Hematopoietic multipotent progenitor cell treated with erythropoietin and hydrocortisone succinate and interleukin-3 and kit ligand, for 17 days (in vitro differentiated cells): ENCODE results near the gene SLIT1.

Experiments used
- DNase-seq: peaks from one replicate; pipeline ENCODE4 v3.0.0-alpha.2; 2015; ENCODE audit warnings: low spot score

Gene SLIT1

DNA sequence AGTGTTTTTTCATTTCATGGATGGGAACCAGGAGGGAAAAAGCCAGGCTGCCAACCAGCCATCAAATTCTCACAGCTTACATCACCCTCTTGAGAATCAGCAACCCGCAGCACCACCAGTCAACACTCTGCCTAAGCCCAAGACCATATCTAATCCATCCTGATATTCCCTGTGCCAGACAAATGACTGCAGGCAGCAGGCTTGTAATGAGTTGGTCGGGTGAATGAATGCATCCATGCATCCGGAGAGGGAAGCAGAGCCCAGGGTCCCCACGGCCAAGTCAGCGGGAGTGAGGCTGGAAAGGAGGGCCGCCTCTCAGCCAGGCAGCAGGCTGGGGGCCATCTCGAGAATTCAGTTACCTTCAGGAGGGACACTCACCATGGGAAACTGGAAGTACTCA is 46.9 kb downstream of the SLIT1 start:
- DNase-seq = no peak

DNA sequence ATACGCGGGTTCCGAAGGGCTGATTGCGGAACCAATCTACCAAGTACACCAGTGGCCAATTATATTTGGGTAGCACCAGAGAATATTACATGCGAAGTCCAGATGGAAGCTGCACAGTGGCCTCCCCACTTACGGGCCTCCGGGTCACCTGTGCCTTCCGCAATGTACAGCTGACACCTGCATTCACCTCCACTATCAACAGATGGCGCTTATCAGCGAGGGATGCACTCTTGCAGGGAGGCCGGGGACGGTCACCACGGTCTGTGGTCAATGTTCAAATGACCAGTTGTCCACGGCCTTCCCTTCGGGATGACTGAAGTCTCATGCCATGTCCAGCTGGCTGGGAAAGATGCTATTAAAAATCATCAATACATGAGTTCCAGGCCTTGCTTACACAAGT is 47.6 kb downstream of the SLIT1 start:
- no peak for DNase-seq

DNA sequence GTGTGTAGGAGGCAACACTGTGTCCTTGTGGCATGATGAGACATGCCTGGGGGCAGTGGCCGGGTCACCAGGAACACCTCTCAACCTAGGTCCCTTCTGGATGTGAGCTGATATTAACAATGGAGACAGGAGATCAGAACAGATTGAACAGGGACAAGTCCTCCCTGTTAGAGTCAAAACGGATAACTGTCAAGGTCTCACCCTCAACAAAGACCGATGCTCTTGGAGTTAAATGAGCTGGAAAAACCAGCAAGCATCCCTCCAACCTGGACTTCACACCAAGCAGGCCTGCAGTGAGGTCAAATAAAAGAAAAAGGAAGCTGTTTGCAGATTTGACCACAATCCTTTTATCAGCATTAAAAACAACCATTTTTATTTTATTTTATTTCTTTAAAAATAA is 49.0 kb downstream of the SLIT1 start:
- no peak for DNase-seq

DNA sequence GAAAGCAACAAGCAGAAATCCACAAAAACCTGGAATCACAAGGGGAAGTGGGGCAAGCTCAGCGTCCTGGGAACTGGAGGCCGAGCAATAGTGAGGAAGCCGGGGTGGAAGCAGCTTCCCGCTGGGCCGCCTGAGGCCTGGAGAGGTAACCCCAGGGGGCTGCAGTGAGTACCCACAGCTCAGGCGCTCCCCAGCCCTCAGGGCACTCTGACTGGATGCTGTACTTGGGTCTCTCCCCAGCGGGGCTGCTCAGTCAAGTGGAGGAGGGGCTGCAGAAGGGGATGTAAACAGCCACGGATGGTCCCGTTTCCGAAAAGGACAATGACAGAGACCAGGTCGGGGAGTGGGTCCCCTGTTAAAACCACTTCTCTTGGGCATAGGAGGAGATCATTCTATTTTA is 50.3 kb downstream of the SLIT1 start:
- DNase-seq = no peak

DNA sequence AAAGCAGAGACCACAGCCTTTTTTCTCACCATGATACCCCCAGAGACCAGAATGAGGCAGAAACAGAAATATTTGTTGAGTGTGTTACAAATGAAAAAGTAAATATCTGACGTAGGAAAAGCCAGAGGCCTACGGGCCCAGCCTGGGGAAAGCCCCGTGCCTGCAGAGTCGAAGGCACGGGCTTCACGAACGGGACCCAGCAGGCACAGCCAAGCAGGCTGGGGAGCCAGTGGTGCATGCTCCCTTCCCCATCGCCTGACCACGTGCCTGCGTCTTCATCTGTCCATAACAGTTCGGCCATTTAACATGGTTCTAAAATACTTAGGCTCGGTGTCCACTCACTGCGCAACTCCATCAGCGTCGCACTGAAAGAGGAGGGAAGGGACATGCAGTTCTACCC is 50.8 kb downstream of the SLIT1 start:
- DNase-seq = no peak

DNA sequence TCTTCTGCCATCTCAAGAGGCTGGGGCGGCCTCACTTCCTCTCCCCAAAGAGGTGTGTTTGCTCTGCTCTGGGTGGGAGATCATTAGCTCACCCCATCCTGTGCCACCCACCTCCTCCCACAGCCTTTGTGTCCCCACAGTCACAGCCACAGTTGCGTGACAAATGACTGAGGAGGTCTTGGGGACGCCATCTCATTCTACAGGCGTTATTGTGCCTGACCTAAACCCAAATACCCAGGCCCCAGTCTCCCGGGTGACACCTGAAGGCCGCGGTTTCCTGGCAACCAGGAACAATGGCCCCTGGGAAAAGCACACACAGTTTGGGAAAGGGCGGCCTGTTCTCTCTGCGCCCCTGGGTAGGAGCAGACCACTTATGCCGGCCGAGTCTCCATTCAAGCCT is 51.6 kb downstream of the SLIT1 start:
- DNase-seq = no peak

DNA sequence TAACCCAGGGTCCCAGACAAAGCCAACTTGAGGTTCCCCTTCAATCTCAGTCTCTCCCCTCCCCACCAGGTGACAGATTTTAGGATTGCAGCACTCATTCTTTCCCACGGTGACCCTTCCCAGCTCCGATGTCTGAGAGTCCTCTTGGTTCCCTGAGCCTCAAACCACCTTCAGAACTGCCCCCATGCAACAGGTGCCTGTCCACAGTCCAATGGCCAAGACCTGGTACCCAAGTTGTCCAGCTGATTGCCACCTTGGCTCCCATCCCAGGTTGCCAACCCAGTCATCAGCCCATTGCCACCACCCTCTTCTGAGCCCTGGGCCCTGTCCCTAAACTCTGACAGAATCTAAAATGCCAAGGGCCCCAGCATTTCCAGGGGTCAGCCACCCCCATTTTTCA is 53.5 kb downstream of the SLIT1 start:
- no peak for DNase-seq

DNA sequence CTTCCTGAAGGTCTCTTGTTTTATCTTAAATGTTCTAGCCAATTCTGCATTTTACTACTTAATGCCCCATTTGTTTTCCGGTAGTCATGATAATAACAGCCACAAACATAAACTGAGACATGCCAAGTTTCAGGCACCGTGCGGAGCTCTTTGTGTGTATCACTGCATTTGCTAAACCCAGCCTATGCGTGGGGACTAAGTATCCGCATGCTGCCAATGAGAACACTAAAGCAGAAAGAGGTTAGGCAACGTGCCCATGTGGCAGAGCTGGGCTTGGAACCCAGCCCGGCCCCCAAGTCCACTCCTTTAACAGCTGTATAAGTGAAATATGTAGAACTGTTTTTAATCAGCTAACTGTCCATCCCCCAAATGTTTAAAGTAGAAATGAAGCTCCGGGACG is 54.1 kb downstream of the SLIT1 start:
- DNase-seq = no peak

DNA sequence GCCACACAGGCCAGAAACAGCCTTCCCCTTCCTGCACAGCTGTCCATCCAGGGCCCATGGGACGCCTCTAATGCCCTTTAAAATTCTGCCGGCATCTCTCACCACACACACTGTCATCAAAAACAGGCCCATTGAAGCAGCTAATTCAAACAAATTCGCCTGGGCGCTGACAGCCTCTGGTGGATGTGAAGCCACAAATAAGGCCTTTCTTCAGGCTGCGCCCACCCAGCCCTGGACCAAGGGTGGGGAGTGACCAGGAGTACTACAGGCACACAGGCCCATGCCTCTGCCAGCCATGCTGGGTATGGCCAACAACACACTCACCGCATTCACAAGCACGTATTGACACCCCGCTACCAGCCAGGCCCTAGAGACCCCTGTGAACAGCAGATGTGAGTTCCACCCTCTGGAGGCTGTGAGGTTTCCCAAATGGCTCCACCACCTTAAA is 54.6 kb downstream of the SLIT1 start:
- DNase-seq = no peak

DNA sequence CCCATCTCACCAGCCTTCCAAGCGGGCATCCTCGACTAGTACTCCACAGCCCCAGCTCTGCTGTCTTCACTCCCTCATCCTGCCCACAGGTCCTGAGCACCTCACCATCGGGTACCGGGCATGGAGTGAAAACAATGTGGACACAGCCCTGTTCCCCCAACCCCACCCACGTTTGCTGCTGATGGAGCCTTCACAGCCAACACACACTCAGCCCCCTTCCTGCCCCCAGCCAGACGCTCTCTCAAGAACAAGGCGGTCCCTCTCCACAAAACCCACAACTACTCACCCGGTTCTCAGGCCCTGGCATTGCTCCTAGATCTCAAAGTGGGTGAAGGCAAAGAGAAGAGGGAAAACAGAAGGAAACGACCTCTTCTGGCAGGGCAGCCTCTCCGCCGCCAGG is 56.1 kb downstream of the SLIT1 start:
- no peak for DNase-seq

DNA sequence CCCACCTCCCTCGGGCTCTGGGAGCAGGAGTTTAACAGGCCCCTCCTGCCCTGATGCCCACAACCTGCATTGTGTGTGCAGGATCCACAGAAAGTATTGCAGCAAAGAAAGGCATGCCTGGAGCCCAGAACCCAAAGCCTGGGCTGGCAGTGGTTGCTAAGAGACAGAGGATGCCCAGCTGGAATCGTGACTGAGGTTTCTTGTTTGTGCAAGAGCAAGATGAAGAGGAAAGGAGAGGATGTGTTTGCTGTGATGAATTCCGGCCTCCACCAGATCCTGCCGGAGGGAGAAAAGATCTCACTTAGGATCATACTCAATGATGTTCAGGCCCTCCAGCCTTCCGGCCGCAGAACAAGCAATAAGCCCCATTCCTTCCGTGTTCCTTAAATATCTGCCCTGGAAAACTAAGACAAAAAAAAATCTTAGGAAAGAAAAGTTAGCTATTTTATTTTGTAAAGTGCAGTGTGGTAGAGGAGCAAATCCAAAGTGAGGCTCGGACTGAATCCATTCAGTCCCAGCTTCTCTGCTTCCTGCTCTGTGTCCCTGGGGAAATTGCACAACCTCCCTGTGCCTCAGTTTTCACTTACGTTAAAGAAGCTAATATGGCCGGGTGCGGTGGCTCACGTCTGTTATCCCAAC is 57.1 kb downstream of the SLIT1 start:
- DNase-seq = no peak

DNA sequence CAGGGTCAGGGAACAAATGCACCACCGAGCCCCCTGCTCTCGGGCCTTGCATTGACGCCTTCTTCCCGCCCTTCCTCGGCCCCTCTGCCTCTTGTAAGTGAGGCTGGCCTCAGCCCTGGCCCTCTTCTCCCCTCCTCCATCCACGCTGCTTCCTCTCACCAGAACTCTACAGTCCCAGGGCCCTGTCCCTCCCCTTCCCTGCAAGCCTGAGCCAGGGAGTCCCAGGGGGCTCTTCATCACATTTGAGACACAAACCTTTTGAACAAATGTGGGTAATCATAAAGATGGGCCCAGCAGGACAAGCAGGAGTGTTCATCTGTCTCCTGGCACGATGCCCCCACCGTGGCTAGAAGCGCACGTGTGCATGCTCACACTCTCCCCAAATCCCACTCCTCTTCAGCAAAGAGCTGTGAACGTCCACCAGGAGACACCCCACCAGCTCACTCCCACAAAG is 57.7 kb downstream of the SLIT1 start:
- no peak for DNase-seq

DNA sequence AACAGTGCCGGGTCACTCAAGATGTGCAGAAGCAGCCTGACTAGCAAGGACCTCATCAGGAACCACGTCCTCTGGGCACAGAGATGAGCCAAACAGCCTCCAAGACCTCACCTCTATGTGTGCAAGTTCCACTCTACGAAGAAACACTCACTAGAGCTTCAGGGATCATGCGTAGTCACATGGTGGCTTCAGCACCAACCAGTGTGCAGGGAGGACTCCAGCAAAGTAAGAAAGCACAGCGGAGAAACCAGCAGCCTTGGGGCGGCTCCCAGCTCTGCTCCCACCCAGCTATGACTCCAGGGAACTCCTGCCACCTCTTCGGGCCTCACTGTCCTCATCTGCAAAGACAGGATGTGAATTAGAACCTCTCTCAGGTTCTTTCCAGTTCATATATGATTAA is 58.2 kb downstream of the SLIT1 start:
- no peak for DNase-seq

DNA sequence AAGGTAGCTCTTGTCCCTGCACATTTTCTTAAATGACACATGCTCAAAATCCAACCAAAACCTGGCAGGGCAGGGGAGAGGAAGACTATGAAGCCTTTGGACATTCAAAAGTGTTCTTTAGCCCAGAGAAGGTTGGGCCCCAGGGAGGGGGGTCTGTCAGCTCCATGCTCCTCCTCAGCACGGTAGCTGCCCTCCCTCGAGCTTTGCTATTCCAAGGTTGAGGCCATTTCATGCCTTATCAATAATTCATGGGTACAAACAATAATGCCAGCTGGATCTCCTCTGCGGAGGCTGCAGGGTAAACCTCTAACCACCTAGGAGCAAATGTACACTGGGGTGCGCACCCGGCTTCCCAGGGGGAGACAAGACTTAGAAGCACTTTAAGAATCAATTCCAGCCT is 61.5 kb downstream of the SLIT1 start:
- DNase-seq = no peak

DNA sequence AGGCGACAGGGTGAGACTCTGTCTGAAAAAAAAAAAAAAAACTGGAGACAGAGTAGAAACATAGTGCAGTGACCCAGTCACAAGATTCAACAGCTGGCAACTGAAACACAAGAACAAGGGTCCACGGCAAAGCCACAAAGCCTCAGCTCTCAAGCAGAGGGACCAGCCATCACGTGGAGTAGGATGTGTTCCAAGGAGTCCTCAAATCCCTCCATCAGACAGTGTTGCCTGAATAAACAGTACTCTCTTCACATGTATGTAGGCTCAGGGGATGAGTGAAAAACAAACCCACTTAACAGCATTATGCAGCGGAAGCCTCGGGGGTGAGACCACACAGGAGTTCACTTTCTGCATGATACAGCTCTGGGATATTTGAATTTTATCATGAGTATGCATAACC is 62.0 kb downstream of the SLIT1 start:
- no peak for DNase-seq

DNA sequence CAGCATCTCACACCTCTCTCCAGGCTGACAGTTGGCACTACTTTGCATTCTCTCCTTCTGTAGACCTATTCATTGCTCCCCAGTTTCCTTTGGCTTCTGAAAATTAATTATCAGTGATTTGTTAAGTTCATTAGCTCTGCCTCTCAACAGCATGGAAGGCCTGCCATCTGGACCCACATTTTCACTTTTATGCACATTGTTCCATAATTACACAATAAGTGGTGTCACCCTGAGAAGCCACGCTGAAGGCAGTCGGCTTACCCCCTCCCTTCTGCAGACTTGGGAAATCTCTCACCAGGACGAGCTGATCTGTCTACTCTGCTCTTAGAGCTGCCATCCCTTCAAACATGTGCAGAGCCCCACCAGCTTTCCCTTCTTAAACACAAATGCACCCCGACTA is 64.7 kb downstream of the SLIT1 start:
- DNase-seq = no peak

DNA sequence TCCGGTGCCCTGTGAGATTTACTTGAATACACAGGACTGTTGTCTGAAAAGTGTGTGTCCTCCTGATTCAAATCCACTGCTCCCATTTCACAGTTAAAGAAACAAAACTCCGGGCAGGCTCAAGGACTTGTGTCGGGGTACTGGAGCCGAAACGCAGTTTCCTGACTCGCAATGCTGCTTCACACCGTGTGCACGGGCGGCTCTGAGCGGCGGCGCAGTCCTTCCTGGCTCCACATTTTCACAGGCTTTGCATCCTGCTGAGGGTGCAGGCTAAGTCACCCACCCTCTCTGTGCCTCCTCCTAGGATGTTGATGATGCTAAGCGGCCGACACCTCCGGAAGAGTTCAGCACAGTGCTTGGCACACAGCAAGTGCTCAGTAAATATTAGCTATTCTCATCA is 65.4 kb downstream of the SLIT1 start:
- DNase-seq = no peak

DNA sequence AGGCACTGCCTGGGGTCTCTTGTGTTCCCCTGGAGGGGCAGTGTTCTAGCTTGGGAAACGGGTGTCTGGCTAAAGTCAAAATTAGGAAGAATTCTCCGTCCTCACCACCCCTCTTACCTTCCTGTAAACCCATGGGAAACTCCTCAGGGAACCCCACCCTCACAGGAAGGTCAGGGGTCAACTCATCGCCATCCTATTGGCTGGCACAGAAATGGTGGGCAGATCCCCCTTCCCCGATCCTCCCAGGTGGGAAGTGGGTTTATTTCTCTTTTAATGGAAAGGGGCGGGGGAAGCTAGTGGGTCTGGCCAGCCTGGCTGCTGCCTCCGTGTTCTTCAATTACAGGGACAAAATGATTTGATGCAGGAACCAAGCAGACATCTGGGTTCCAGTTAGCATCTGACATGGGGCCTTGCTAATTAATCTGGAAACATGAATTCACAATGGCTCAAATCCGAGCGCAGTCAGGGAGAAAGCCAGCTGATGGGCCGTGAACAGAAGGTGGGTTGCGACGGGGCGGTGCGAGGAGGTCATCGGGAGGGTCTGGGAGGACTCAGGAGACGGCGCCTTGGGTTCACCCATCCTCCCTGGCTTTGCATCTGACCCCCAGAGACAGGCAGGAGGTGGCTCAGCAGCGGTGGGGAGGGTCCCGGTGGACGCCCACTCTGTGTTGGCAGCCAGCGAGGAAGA is 66.6 kb downstream of the SLIT1 start:
- DNase-seq = no peak

DNA sequence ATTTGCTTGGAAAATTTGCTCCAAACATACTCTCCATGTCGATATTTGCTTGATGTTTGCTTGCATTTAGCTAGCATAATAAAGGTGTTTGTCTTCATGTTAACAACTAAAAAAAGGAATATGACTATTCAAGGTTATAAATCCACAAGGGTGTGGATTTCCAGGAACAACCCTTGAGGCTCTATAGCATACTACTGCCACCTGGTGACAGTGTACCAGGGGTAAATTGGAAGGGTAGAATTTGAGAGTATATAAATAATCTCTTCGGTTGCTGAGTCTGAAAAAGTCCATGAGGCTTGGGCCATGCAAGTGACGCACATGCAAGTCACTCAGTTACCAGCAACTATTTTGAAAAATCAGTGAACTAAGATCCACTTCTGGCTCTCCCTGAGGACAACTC is 68.4 kb downstream of the SLIT1 start:
- DNase-seq = no peak

DNA sequence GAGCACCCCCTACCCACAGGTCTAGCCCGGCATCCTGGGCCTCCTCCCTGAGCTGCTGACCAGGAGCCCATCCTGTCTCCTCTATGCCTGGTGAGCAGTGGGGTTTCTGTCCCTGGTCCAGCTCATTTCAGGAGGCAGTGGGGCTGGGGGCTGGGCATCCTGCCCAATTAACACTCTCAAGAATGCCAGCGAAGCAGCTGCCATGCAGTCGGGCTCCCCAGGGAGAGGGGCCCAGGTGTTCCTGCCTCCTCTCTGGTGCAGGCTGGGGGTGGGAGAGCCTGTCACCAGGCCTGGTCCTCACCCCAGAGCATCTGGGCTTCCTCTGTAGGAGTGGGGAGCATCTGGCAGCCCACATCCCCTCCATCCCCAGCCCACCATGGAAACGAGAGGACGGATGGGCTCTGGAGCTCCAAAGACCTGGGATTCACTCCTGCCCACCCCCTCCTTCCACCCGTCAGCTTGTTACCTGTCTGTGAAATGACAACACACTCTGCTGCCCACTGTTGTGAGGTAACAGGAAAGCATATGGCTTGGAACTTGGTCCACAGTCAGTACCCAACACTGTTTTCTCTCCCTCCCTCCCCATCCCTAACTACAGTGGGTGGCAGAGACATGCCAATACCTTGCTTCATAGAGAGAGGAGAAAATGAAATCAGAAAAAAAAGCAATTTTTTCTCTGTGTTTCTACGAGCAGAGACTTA is 69.1 kb downstream of the SLIT1 start:
- no peak for DNase-seq

DNA sequence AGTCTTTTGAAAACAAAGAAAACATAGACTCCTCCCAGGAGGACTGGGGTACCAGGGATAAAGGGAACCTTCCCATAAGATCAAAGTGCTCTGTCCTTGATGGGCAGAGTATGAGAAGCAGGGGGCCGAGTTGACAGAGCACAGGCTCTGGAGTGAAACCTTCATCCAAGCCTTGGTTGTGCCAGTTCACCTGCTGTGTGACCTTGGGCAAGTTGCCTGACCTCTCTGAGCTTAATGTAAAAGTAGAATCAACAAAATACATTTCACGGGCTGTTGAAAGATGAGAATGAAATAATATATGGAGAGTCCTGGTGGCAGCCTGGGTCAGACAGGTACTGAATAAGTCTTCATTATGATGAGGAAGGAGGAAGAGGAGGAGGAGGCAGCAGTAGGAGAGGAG is 69.9 kb downstream of the SLIT1 start:
- no peak for DNase-seq

DNA sequence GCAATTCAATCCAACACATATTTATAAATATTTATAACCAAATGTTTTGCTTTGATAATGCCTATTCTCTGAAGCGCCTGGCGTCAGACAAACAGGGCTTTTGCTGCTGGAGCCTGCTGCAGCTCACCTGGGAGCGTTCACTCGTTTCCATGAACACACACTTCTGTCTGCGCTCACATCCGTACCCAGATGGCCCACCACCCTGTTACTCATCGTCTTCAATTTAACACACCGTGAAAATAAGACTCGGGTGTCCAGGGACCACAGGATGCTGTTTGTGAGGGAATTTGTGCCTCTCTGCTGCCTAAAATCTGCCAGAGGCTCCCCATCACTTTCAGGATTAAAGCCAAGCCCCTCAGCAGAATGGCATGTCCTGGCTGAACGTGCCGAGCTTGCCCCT is 74.1 kb downstream of the SLIT1 start:
- DNase-seq = no peak

DNA sequence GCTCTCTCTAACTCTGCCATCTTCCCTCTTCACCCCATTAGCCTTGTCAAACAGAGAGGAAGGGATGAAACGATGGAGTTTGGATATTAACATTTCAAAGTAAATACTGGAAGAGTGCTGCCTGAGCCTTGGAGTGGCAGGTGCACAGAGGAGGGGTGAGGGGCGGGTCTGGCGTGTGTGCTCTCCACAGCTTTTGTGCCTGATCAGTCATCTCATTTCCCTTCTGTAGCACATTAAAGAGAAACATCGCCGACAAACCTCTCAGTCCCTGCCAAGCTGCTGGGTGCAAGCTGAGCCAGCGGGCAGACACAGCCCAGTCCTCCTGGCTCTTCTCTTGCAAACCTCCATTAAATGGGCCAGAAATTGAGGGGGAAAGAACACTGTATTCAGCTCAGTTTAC is 76.2 kb downstream of the SLIT1 start:
- DNase-seq = no peak

DNA sequence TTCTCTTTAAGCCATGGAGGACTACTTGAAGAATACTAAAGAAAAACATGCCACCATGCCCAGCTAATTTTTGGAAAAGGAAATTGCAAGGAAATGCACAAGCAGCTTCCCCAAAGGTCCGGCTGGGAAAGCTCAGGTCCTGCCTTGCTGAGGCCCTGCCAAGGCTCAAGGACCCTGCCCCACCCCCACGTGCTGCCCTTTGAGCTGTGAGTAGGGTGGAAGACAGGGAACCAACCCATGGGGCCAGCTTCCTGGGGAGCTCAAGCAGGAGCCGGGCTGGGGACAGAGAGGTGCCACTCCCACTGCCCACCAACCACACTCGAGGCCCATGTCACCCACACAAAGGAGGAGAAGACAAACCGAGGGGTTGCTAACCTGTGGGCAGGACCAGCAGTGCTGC is 78.2 kb downstream of the SLIT1 start:
- DNase-seq = no peak
